ENCODE data around the gene TMEM245. TPM values are rescaled to one million over a fixed set of nuclear protein-coding genes. Genes with fewer than 3 reads are reported as not detected.

The TMEM245 gene
- total RNA-seq, 1 experiment from 2014 or later: 34.8 TPM

DNA sequence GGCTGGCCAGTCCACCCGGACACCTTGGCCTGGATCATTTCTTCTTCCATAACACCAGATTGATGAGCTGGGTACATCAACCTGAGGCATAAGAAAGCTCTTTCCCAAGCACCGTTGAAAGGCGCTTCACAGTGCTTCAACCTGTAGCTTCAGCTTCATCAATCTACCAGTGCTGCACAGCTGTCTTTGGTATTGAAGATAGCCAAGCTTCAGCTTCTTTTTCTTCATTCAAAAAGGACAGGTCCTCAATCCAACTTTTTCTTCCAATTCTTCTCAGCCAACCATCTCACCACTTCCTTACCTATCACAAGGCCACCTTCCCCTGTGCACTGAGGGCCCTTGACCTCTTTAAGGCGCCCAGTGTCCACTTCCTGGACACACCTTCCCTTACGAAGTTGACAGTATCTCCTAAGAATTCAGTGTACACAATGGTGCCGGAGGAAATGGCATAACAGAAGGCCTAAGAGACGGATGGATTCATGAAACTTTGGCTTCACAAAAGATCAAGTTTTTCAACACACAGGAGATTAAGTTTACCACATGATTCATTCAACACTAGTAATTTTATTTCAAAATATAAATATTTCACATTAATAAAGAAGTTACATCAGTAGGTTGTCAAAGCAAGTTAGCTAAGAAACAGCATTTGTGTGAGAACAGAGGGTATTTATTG lies 105.0 kb downstream of the TMEM245 start:
- ChIA-PET POLR2A (no interaction called here), CTCF (no interaction called here), RAD21 (ENCODE audit: low non-redundant PET in 1 of 2, low total read pairs in 2 of 2, uncharacterized antibody in 2 of 2, unreplicated experiment in 2 of 2) (no interaction called here)
- Histone ChIP-seq H4K20me1 (ENCODE audit: insufficient read depth) (peaks cover 4% of the 10 kb centered on the region; the same call in 1 of the 2 replicates), H3K27ac (ENCODE audit: low read depth, low read length) (no peak overlapping the region), H3K4me1 (ENCODE audit: control insufficient read depth in 1 of 2, insufficient read depth in 2 of 2, low read length in 2 of 2) (peaks cover 31 to 40% of the 10 kb centered on the region in 2 experiments), H3K9me2 (ENCODE audit: insufficient read depth) (no peaks in the 10 kb centered on the region), H3K36me3 (ENCODE audit: control insufficient read depth in 1 of 2, insufficient read depth in 2 of 2, low read length in 2 of 2) (peaks cover 2 to 6% of the 10 kb centered on the region in 2 experiments; a peak in 1 of 4 replicates), H3K9ac (ENCODE audit: low read length) (no peak overlapping the region), H3K4me2 (ENCODE audit: low read length) (no peak overlapping the region), H3K9me3 (ENCODE audit: control insufficient read depth in 1 of 2, insufficient read depth in 1 of 2, low read depth in 1 of 2, low read length in 2 of 2) (no peaks in the 10 kb centered on the region), H3K4me3 (replicated peaks in 1 of 2; ENCODE audit: low read depth in 1 of 2, low read length in 2 of 2) (no peak overlapping the region), H2AFZ (ENCODE audit: low read depth, low read length, poor library complexity, severe bottlenecking) (no peak overlapping the region), H3K27me3 (ENCODE audit: insufficient read depth, low read length) (no peaks in the 10 kb centered on the region), H3K79me2 (ENCODE audit: insufficient read depth, low read length) (peaks cover 34% of the 10 kb centered on the region)
- ATAC-seq: no peak
- no peak for DNase-seq (ENCODE audit: low read depth, low spot score)
- intact Hi-C loops (cut with micrococcal nuclease): loop anchor here (5.0 kb wide), 1 partner anchor 93 kb away; no protein-coding TSS in a partner anchor
- no TSS peak for BruUV-seq (replicated peaks)
- TF ChIP-seq POLR2A (IDR thresholded peaks at IDR 0.05; ENCODE audit: borderline replicate concordance, extremely low read depth, insufficient read depth, insufficient read length): no peak
- TF ChIP-seq EZH2phosphoT487 (IDR thresholded peaks at IDR 0.05; ENCODE audit: borderline replicate concordance): no peak
- TF ChIP-seq ELF1 (IDR thresholded peaks at IDR 0.05; ENCODE audit: borderline replicate concordance, low read depth): no peak
- TF ChIP-seq CEBPB (IDR thresholded peaks at IDR 0.05; ENCODE audit: low read depth): no peak
- TF ChIP-seq, protein P1, sequence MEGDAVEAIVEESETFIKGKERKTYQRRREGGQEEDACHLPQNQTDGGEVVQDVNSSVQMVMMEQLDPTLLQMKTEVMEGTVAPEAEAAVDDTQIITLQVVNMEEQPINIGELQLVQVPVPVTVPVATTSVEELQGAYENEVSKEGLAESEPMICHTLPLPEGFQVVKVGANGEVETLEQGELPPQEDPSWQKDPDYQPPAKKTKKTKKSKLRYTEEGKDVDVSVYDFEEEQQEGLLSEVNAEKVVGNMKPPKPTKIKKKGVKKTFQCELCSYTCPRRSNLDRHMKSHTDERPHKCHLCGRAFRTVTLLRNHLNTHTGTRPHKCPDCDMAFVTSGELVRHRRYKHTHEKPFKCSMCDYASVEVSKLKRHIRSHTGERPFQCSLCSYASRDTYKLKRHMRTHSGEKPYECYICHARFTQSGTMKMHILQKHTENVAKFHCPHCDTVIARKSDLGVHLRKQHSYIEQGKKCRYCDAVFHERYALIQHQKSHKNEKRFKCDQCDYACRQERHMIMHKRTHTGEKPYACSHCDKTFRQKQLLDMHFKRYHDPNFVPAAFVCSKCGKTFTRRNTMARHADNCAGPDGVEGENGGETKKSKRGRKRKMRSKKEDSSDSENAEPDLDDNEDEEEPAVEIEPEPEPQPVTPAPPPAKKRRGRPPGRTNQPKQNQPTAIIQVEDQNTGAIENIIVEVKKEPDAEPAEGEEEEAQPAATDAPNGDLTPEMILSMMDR (IDR thresholded peaks at IDR 0.05 in 2 of 3, conservative IDR thresholded peaks at IDR 0.05 in 1 of 3; ENCODE audit: borderline replicate concordance in 1 of 3, insufficient read depth in 1 of 3, low read depth in 2 of 3, low read length in 2 of 3): no peak
- no peak for TF ChIP-seq JUND (IDR thresholded peaks at IDR 0.05)
- no peak for TF ChIP-seq FOSL1 (IDR thresholded peaks at IDR 0.05; ENCODE audit: low read depth)
- no peak for TF ChIP-seq ZFX (IDR thresholded peaks at IDR 0.05)
- TF ChIP-seq EGR1 (IDR thresholded peaks at IDR 0.05; ENCODE audit: low read depth): no peak
- no peak for TF ChIP-seq SP1 (IDR thresholded peaks at IDR 0.05; ENCODE audit: low read depth)
- TF ChIP-seq, protein P2, sequence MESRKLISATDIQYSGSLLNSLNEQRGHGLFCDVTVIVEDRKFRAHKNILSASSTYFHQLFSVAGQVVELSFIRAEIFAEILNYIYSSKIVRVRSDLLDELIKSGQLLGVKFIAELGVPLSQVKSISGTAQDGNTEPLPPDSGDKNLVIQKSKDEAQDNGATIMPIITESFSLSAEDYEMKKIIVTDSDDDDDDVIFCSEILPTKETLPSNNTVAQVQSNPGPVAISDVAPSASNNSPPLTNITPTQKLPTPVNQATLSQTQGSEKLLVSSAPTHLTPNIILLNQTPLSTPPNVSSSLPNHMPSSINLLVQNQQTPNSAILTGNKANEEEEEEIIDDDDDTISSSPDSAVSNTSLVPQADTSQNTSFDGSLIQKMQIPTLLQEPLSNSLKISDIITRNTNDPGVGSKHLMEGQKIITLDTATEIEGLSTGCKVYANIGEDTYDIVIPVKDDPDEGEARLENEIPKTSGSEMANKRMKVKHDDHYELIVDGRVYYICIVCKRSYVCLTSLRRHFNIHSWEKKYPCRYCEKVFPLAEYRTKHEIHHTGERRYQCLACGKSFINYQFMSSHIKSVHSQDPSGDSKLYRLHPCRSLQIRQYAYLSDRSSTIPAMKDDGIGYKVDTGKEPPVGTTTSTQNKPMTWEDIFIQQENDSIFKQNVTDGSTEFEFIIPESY (IDR thresholded peaks at IDR 0.05; ENCODE audit: extremely low read depth, insufficient replicate concordance, low read length): no peak
- TF ChIP-seq TCF7L2 (IDR thresholded peaks at IDR 0.05; ENCODE audit: borderline replicate concordance, extremely low read depth, insufficient read depth, insufficient read length): no peak
- TF ChIP-seq YY1 (IDR thresholded peaks at IDR 0.05; ENCODE audit: extremely low read depth, insufficient replicate concordance, low read depth, low read length): no peak
- TF ChIP-seq, protein P3, sequence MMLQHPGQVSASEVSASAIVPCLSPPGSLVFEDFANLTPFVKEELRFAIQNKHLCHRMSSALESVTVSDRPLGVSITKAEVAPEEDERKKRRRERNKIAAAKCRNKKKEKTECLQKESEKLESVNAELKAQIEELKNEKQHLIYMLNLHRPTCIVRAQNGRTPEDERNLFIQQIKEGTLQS (IDR thresholded peaks at IDR 0.05): no peak
- TF ChIP-seq, protein P4, sequence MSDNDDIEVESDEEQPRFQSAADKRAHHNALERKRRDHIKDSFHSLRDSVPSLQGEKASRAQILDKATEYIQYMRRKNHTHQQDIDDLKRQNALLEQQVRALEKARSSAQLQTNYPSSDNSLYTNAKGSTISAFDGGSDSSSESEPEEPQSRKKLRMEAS (IDR thresholded peaks at IDR 0.05): no peak
- no peak for TF ChIP-seq ZNF274 (IDR thresholded peaks at IDR 0.05; ENCODE audit: low read depth, low read length)
- no peak for TF ChIP-seq SIN3A (IDR thresholded peaks at IDR 0.05; ENCODE audit: low read depth)
- TF ChIP-seq SRF (IDR thresholded peaks at IDR 0.05; ENCODE audit: low read depth): no peak
- TF ChIP-seq, protein P5, sequence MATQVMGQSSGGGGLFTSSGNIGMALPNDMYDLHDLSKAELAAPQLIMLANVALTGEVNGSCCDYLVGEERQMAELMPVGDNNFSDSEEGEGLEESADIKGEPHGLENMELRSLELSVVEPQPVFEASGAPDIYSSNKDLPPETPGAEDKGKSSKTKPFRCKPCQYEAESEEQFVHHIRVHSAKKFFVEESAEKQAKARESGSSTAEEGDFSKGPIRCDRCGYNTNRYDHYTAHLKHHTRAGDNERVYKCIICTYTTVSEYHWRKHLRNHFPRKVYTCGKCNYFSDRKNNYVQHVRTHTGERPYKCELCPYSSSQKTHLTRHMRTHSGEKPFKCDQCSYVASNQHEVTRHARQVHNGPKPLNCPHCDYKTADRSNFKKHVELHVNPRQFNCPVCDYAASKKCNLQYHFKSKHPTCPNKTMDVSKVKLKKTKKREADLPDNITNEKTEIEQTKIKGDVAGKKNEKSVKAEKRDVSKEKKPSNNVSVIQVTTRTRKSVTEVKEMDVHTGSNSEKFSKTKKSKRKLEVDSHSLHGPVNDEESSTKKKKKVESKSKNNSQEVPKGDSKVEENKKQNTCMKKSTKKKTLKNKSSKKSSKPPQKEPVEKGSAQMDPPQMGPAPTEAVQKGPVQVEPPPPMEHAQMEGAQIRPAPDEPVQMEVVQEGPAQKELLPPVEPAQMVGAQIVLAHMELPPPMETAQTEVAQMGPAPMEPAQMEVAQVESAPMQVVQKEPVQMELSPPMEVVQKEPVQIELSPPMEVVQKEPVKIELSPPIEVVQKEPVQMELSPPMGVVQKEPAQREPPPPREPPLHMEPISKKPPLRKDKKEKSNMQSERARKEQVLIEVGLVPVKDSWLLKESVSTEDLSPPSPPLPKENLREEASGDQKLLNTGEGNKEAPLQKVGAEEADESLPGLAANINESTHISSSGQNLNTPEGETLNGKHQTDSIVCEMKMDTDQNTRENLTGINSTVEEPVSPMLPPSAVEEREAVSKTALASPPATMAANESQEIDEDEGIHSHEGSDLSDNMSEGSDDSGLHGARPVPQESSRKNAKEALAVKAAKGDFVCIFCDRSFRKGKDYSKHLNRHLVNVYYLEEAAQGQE (IDR thresholded peaks at IDR 0.05; ENCODE audit: low read depth): no peak
- TF ChIP-seq RAD21 (IDR thresholded peaks at IDR 0.05; ENCODE audit: low read depth): no peak
